Liver (tissue), 9 donors: ENCODE results near the gene IL22RA1. TPM values are rescaled to one million over a fixed set of nuclear protein-coding genes. Genes with fewer than 3 reads are reported as not detected.

Source experiments
- DNase-seq: peaks from one replicate; pipeline ENCODE4 v3.0.0-alpha.2; 2017; ENCODE audit warnings: low spot score
- H3K27ac ChIP-seq, 2 donors: one replicate each; pipeline ENCODE4 v1.7.0; 2013; ENCODE audit warnings: inconsistent platforms in 2 of 2, low read length in 2 of 2, control low read depth in 1 of 2, low read depth in 1 of 2, mild to moderate bottlenecking in 1 of 2
- H3K27me3 ChIP-seq, 4 donors: one replicate each; pipeline versions ENCODE4 v1.6.1 to v1.7.0; 2013; ENCODE audit warnings: low read length in 3 of 4, inconsistent platforms in 1 of 4, mild to moderate bottlenecking in 1 of 4, moderate library complexity in 1 of 4; ENCODE audit not compliant: control insufficient read depth in 4 of 4, insufficient read depth in 4 of 4
- H3K36me3 ChIP-seq, 4 donors: one replicate each; pipeline versions ENCODE4 v1.6.1 to v1.7.0; 2013; ENCODE audit warnings: low read length in 3 of 4, mild to moderate bottlenecking in 3 of 4, low read depth in 1 of 4, moderate library complexity in 1 of 4; ENCODE audit not compliant: control insufficient read depth in 4 of 4, insufficient read depth in 3 of 4
- H3K4me1 ChIP-seq, 4 donors: one replicate each; pipeline versions ENCODE4 v1.6.1 to v1.7.0; 2013; ENCODE audit warnings: low read length in 3 of 4, mild to moderate bottlenecking in 3 of 4, moderate library complexity in 1 of 4; ENCODE audit not compliant: control insufficient read depth in 4 of 4, insufficient read depth in 4 of 4
- H3K4me3 ChIP-seq, 3 donors: one replicate each; pipeline versions ENCODE4 v1.6.1 to v1.7.0; 2013; ENCODE audit warnings: low read length in 3 of 3, control low read depth in 1 of 3, low read depth in 1 of 3, mild to moderate bottlenecking in 1 of 3
- H3K9ac ChIP-seq, 2 donors: one replicate each; pipeline ENCODE4 v1.7.0; 2013; ENCODE audit warnings: low read length in 2 of 2, mild to moderate bottlenecking in 2 of 2, moderate library complexity in 2 of 2, control low read depth in 1 of 2, low read depth in 1 of 2
- H3K9me3 ChIP-seq, 4 donors: one replicate each; pipeline versions ENCODE4 v1.6.1 to v1.7.0; 2013; ENCODE audit warnings: low read length in 3 of 4; ENCODE audit not compliant: control insufficient read depth in 4 of 4
- EGR1 ChIP-seq, 2 donors: IDR thresholded peaks; 2 replicates each; pipeline ENCODE4 v1.6.1; 2016 to 2018; ENCODE audit warnings: antibody characterized with exemption in 2 of 2, low read depth in 2 of 2
- FOXA1 ChIP-seq: IDR thresholded peaks from 2 replicates; pipeline ENCODE4 v1.6.1; 2016; ENCODE audit warnings: antibody characterized with exemption
- FOXA2 ChIP-seq: IDR thresholded peaks from 2 replicates; pipeline ENCODE4 v1.6.1; 2016; ENCODE audit warnings: antibody characterized with exemption
- GABPA ChIP-seq, 2 donors: IDR thresholded peaks in 1 of 2; conservative IDR thresholded peaks in 1 of 2; 2 replicates each; pipeline ENCODE4 v1.6.1; 2016; ENCODE audit warnings: antibody characterized with exemption in 2 of 2, mild to moderate bottlenecking in 1 of 2, moderate library complexity in 1 of 2
- HNF4A ChIP-seq, 2 donors: conservative IDR thresholded peaks; 2 replicates each; pipeline ENCODE4 v1.6.1; 2016; ENCODE audit warnings: antibody characterized with exemption in 2 of 2, mild to moderate bottlenecking in 2 of 2
- HNF4G ChIP-seq: IDR thresholded peaks from 2 replicates; pipeline ENCODE4 v1.6.1; 2016; ENCODE audit warnings: antibody characterized with exemption
- JUND ChIP-seq, 2 donors: IDR thresholded peaks; 2 replicates each; pipeline ENCODE4 v1.6.1; 2016; ENCODE audit warnings: antibody characterized with exemption in 2 of 2
- RAD21 ChIP-seq, 2 donors: IDR thresholded peaks; 2 replicates each; pipeline ENCODE4 v1.6.1; 2016; ENCODE audit warnings: antibody characterized with exemption in 2 of 2, mild to moderate bottlenecking in 2 of 2
- RXRA ChIP-seq, 2 donors: IDR thresholded peaks; 2 replicates each; pipeline ENCODE4 v1.6.1; 2017 to 2018; ENCODE audit warnings: antibody characterized with exemption in 2 of 2, mild to moderate bottlenecking in 1 of 2
- SP1 ChIP-seq: IDR thresholded peaks from 2 replicates; pipeline ENCODE4 v1.6.1; 2018; ENCODE audit warnings: antibody characterized with exemption, mild to moderate bottlenecking
- TAF1 ChIP-seq: conservative IDR thresholded peaks from 2 replicates; pipeline ENCODE4 v1.6.1; 2016; ENCODE audit warnings: antibody characterized with exemption, mild to moderate bottlenecking
- WGBS: extraction: QIAGEN DNeasy Blood & Tissue Kit; methylation state at CpG from one replicate; pipeline ENCODE4 v1.1.7; 2013; 5-methylcytosine and 5-hydroxymethylcytosine counted together
- polyA plus RNA-seq, 2 donors: library from polyadenylated mRNA; stranded (reverse) in 1 of 2; unstranded in 1 of 2; fragments of 200-250 nt in 1 of 2; fragments of >200 nt in 1 of 2; fragmentation: Nextera tagmentation in 1 of 2; extraction: Ambion mirVana in 1 of 2; gene quantifications; one replicate each; pipeline versions ENCODE4 v1.2.1 to v1.2.3, GENCODE V29; 2013 to 2015
- total RNA-seq, 2 donors: library from RNA; depleted of rRNA; stranded (reverse); fragments of >200 nt; gene quantifications; one replicate each; pipeline ENCODE4 v1.2.3, GENCODE V29; 2014
- TF ChIP-seq, protein P1 (sequence below): IDR thresholded peaks from 2 replicates; pipeline ENCODE4 v1.6.1; 2016; ENCODE audit warnings: antibody characterized with exemption, mild to moderate bottlenecking
- TF ChIP-seq, protein P2 (sequence below): IDR thresholded peaks from 2 replicates; pipeline ENCODE4 v1.6.1; 2016; ENCODE audit warnings: antibody characterized with exemption
- TF ChIP-seq, protein P3 (sequence below): IDR thresholded peaks from 2 replicates; pipeline ENCODE4 v1.6.1; 2016; ENCODE audit warnings: antibody characterized with exemption
- TF ChIP-seq, protein P4 (sequence below): fragments of 150-350 bp; IDR thresholded peaks from 2 replicates; pipeline ENCODE4 v1.5.1; 2017; ENCODE audit warnings: improper control_type of control experiment, low read depth, low read length; ENCODE audit not compliant: missing input control
- TF ChIP-seq, protein P5 (sequence below): IDR thresholded peaks from 2 replicates; pipeline ENCODE4 v1.6.1; 2016; ENCODE audit warnings: antibody characterized with exemption
- donor health status: healthy.
- donor health status: healthy.
- donor health status: healthy.
- donor health status: healthy.
- donor health status: healthy.

The IL22RA1 gene
- total and polyA plus RNA-seq, 4 donors, result 2.1 to 4.5 (median 3.4) TPM

DNA sequence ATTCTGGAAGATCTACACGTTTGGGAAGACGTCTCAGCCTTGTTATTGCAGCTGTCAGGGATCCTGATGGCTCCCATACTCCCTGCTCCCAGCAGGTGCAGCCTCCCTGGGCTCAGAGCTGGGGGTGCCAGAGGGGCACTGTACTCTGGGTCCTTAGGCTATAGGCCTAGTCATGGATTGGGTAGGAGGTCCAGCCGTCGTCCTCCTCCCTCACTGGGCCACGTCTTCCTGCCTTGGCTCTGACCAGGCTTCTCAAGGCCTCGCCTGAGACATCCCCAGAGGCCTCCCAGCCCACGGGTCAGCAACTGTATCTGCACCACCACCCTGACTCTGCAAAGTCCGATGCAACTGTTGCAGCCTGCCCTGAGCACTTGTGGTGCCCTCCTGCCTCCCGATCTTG lies 49.2 kb downstream of the IL22RA1 start:
- WGBS, result 87% methylated on average over 9 of the region's 9 CpGs
- no peak for TF ChIP-seq TAF1
- no peak for TF ChIP-seq HNF4A (conservative IDR thresholded peaks at IDR 0.05)
- TF ChIP-seq FOXA2, result no peak
- TF ChIP-seq, protein P1, sequence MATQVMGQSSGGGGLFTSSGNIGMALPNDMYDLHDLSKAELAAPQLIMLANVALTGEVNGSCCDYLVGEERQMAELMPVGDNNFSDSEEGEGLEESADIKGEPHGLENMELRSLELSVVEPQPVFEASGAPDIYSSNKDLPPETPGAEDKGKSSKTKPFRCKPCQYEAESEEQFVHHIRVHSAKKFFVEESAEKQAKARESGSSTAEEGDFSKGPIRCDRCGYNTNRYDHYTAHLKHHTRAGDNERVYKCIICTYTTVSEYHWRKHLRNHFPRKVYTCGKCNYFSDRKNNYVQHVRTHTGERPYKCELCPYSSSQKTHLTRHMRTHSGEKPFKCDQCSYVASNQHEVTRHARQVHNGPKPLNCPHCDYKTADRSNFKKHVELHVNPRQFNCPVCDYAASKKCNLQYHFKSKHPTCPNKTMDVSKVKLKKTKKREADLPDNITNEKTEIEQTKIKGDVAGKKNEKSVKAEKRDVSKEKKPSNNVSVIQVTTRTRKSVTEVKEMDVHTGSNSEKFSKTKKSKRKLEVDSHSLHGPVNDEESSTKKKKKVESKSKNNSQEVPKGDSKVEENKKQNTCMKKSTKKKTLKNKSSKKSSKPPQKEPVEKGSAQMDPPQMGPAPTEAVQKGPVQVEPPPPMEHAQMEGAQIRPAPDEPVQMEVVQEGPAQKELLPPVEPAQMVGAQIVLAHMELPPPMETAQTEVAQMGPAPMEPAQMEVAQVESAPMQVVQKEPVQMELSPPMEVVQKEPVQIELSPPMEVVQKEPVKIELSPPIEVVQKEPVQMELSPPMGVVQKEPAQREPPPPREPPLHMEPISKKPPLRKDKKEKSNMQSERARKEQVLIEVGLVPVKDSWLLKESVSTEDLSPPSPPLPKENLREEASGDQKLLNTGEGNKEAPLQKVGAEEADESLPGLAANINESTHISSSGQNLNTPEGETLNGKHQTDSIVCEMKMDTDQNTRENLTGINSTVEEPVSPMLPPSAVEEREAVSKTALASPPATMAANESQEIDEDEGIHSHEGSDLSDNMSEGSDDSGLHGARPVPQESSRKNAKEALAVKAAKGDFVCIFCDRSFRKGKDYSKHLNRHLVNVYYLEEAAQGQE, result no peak
- TF ChIP-seq FOXA1, result no peak
- TF ChIP-seq RXRA (IDR thresholded peaks at IDR 0.05), result no peak
- no peak for TF ChIP-seq GABPA (IDR thresholded peaks at IDR 0.05 in 1 of 2, conservative IDR thresholded peaks at IDR 0.05 in 1 of 2)
- TF ChIP-seq, protein P2, sequence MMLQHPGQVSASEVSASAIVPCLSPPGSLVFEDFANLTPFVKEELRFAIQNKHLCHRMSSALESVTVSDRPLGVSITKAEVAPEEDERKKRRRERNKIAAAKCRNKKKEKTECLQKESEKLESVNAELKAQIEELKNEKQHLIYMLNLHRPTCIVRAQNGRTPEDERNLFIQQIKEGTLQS, result no peak
- TF ChIP-seq RAD21 (IDR thresholded peaks at IDR 0.05), result no peak
- TF ChIP-seq, protein P3, sequence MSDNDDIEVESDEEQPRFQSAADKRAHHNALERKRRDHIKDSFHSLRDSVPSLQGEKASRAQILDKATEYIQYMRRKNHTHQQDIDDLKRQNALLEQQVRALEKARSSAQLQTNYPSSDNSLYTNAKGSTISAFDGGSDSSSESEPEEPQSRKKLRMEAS, result no peak
- no peak for TF ChIP-seq SP1
- TF ChIP-seq, protein P4, sequence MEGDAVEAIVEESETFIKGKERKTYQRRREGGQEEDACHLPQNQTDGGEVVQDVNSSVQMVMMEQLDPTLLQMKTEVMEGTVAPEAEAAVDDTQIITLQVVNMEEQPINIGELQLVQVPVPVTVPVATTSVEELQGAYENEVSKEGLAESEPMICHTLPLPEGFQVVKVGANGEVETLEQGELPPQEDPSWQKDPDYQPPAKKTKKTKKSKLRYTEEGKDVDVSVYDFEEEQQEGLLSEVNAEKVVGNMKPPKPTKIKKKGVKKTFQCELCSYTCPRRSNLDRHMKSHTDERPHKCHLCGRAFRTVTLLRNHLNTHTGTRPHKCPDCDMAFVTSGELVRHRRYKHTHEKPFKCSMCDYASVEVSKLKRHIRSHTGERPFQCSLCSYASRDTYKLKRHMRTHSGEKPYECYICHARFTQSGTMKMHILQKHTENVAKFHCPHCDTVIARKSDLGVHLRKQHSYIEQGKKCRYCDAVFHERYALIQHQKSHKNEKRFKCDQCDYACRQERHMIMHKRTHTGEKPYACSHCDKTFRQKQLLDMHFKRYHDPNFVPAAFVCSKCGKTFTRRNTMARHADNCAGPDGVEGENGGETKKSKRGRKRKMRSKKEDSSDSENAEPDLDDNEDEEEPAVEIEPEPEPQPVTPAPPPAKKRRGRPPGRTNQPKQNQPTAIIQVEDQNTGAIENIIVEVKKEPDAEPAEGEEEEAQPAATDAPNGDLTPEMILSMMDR, result no peak
- TF ChIP-seq JUND (IDR thresholded peaks at IDR 0.05), result no peak
- TF ChIP-seq HNF4G, result no peak
- H3K4me3 ChIP-seq, result no peak overlapping the region
- H3K9me3 ChIP-seq, result no peaks in the 10 kb centered on the region
- H3K4me1 ChIP-seq, result no peaks in the 10 kb centered on the region
- no peak overlapping the region for H3K9ac ChIP-seq
- H3K27ac ChIP-seq, result no peak overlapping the region
- H3K36me3 ChIP-seq, result no peaks in the 10 kb centered on the region
- no peak for DNase-seq
- no peaks in the 10 kb centered on the region for H3K27me3 ChIP-seq

DNA sequence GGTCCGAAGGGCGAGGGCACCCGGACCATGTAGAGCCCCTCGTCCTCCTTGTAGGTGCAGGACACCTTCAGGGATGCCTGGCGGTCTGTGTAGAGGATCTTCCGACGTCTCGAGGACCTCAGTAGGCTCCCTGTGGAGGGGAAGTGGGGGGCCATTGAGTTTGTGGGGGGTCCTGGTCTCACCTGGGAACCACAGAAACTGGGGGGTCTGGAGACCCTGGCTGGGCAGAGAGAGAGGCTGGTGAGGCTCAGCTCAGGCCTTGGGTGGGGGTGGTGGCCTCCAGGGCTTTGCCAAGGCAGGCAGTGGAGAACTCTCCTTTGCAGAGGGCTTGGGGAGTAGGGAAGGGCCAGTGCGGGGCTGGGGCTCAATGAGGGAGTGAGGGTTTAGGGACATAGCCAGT lies 50.0 kb downstream of the IL22RA1 start:
- Histone ChIP-seq H3K9me3 (no peaks in the 10 kb centered on the region), H3K27me3 (no peaks in the 10 kb centered on the region), H3K36me3 (no peaks in the 10 kb centered on the region), H3K4me1 (no peaks in the 10 kb centered on the region), H3K4me3 (no peak overlapping the region), H3K9ac (no peak overlapping the region), H3K27ac (no peak overlapping the region)
- DNase-seq, result no peak
- 96% methylated on average over 9 of the region's 9 CpGs for WGBS
- TF ChIP-seq, protein P2, result no peak
- TF ChIP-seq, protein P1, result no peak
- TF ChIP-seq RAD21 (IDR thresholded peaks at IDR 0.05), result no peak
- TF ChIP-seq, protein P5, sequence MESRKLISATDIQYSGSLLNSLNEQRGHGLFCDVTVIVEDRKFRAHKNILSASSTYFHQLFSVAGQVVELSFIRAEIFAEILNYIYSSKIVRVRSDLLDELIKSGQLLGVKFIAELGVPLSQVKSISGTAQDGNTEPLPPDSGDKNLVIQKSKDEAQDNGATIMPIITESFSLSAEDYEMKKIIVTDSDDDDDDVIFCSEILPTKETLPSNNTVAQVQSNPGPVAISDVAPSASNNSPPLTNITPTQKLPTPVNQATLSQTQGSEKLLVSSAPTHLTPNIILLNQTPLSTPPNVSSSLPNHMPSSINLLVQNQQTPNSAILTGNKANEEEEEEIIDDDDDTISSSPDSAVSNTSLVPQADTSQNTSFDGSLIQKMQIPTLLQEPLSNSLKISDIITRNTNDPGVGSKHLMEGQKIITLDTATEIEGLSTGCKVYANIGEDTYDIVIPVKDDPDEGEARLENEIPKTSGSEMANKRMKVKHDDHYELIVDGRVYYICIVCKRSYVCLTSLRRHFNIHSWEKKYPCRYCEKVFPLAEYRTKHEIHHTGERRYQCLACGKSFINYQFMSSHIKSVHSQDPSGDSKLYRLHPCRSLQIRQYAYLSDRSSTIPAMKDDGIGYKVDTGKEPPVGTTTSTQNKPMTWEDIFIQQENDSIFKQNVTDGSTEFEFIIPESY, result no peak
- TF ChIP-seq FOXA2, result no peak
- TF ChIP-seq EGR1 (IDR thresholded peaks at IDR 0.05; ENCODE audit: low read depth in 2 of 2), result no peak
